ENCODE measurements around the gene ITGB2.

The ITGB2 gene

DNA sequence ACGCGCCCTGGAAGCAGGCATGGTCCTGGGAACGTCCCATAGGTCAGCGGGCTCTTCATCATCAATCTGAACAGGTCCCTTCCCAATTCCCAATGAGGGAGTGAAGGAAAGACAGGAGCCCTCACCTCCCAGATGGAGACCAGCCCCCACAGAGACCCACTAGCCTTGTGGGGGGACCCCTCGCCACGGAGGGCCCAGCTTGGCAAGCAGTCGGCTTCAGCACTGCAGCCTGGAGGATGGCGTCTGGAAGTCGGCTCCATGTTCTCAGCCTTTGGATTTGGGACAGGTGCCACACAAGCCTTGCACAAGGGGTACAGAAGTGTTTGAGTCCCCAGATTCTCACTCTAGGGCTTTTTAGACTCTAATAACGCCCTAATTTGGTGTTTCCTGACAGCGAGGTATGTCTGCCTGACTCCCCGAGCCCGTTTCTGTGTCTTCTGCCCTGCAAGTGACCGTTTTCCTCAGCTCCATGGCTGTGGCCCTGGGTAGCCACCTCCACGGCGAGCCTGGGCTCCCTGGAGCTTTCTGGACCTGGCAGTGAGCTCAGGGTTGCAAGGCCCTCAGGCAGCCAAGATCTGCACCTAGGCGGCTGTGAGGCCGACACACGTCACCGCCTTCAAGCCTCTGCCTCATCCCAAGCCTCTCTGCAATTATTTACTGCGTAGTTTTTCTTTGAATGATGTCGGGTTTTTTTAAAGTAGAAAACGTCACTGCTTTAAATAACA lies 77.8 kb downstream of the ITGB2 start:
- DNase-seq = no peak

DNA sequence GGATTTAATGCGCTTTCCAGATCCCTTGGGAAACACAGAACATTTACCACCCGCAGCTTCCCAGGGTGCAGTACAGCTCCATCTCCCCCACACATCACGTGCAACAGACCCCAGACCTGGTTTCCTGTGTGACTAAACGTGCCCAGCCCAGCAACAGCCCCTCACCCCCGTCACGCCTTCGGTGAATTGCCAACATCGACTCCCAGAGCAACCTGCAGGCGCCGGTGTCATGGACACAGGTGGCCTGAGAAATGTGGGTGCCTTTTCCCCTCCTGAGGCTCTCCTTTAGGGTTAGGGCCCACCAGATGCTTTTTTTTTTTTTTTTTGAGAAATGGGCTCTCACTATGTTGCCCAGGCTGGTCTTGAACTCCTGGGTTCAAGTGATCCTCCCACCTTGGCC lies 78.6 kb downstream of the ITGB2 start:
- DNase-seq = no peak

DNA sequence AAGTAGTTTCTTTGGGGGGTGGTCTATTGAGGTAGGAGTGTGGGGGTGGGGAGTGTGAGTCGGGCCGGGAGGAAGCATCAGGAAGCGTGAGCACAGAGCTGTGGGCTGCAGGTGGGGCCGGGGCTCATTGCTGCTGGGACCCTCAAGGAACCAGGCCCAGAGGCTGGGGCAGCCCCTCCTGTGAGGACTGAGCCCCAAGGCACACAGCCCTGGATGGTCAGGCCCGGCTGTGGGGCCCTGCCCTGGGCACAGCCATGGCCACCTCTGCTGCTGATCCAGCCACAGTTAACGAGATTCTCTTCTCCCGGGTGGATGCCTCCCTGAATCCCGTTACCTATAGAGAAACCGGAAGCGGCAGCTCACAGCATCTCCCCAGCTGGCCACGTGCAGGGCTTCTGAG lies 79.9 kb downstream of the ITGB2 start:
- no peak for DNase-seq

DNA sequence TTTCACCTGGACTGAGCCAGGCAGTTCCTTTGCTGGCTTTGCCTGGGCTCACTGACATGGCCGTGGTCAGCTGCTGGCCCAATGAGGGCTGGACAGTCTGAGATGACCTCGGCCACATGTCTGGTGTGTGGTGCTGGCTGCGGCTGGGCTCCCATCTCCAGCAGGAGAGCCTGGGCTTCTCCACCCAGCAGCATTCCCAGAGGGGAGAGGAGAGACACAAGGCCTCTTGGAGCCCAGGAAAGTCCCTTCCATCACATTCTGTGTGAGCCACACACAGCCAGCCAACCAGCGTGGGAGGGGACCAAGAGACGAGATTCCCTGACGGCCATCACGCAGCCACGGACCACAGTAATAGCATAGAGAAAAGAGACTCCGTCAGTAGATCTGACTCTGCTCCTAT lies 81.7 kb downstream of the ITGB2 start:
- no peak for DNase-seq

DNA sequence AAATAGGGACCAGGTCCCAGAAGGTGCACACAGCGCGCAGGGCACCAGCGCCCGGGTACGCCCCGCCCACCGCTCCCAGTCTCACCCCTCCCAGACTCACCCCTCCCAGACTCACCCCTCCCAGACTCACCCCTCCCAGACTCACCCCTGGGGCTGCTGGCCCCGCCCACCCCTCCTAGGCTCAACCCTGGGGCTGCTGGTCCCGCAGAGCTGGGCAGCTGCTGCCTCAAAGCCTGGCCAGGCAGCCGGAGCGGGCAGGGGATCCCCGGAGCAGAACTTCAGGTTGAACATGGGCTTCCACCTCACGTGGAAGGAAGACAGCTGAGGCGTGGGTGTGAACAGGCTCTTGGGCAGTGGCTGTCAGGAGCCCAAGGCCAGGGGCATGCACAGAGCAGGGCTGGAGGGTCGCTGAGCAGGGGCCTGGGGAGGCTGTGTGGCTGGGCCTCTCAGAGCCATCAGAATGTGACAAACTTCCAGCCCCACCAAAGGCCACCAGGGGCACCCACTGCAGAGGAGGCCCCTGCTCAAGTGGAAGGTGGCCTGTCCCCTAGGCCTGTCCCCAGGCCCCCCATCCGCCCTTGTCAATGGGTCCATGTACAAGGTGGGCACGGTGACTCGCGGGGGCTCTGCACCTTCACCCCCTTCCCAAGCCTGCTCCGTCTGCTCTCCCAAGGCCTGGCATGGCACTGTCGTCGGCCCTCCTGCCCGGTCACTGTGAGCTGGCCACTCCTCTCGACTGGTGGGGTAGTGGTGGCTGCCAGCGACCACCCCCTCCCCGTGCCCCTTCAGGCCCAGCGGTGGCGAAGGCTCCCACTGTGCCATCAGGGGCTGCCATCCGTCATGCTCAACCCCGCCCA lies 82.4 kb downstream of the ITGB2 start:
- DNase-seq = no peak

DNA sequence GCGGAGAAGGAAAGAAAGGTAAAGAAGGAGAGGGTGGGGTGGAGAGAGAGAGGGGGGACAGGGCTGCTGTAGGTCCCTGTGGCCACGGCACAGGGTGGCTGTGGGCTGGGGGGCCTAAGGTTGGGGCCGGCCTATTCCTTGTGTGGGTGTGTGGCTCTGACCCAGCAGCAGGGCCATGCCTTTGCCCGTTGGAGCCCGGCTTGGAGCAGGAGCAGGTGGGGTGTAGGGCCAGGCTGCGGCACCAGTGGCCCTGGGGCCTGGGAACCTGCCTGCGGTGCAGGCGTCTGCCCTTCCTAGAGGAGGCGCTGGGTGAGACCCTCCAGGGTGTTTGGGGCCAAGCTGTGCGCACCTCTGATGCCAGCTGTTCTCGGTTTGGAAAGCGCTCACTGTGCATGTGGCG lies 83.2 kb downstream of the ITGB2 start:
- DNase-seq = no peak

DNA sequence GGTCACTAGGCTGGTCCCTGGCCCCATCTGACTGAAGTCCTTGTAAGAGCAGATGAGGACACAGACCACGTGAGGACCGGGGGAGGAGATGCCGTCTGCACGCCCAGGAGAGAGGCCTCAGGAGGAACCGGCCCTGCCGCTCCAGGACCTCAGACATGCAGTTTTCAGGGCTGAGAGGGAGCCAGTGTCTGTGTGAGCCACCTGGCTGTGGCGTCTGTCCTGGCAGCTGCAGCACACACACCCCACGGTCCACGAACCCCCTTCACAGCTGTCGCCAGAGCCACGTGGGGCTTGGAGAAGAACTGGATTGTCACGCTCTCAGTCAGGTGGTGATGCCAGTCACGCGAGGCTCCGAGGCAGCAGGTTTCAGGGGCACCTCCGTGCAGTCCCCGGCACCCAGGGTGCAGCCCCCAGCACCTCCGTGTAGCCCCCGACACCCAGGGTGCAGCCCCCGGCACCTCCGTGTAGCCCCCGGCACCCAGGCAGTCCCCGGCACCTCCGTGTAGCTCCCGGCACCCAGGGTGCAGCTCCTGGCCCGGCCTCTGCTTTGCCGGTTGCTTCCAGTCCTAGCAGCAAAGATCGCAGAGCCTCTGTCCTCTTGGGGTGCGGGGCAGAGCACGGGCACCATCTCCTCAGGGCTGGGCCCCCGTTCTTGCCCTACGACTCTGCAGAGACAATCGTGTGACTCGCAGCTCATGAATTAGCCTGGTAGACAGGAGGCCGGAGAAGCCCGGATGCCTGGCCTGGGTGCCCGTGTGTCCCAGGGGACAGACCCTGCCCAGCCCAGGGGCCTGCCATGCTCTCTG lies 83.8 kb downstream of the ITGB2 start:
- peak; percentile 46 for DNase-seq

DNA sequence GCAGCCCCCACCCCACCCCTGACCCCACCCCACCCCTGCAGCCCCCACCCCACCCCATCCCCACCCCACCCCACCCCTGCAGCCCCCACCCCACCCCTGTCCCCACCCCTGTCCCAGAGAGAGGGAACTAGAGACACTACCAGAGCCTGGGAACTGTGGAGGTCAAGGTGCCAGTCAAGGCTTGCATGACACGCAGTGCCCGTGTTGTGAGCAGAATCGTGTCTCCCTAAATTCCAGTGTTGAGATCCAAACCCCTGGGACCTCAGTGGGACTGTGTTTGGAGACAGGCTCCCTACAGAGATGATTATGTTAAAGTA lies 84.4 kb downstream of the ITGB2 start:
- DNase-seq = no peak
